Measurements from ENCODE around the gene SAMD4B. TPM values are rescaled to one million over a fixed set of nuclear protein-coding genes. Genes with fewer than 3 reads are reported as not detected.

SAMD4B gene
- total and polyA plus RNA-seq, 2 experiments from 2014 or later = 104 to 172 TPM

DNA sequence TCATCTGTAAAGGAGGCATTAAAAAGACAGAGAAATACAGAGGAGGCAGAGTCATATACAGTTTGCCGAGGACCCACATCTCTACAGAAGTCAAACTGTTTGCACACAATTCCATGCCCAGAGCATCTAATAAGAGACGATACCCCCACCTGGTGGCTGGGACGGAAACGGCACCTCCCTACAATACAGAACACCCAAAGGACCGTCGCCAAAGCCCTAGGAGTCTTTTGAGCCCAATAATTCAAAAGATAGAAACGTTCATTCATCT lies 69.5 kb downstream of the SAMD4B start:
- Histone ChIP-seq H3K4me3 (peak overlapping the region; percentile 99), H3K36me3 (ENCODE audit: insufficient read depth) (no peaks in the 10 kb centered on the region), H3K79me2 (replicated peaks; ENCODE audit: insufficient read depth) (peaks cover 38% of the 10 kb centered on the region), H3K4me2 (peak overlapping the region; percentile 91), H4K20me1 (replicated peaks; ENCODE audit: insufficient read depth) (peaks cover 18% of the 10 kb centered on the region; the same call in 1 of the 2 replicates), H3K9me2 (ENCODE audit: insufficient read depth) (no peaks in the 10 kb centered on the region), H2AFZ (no peak overlapping the region), H3F3A (replicated peaks; ENCODE audit: low read depth) (peaks cover 36% of the 10 kb centered on the region), H3K4me1 (ENCODE audit: insufficient read depth) (peaks cover 41% of the 10 kb centered on the region), H3K27ac (ENCODE audit: low read depth) (peak overlapping the region; percentile 75; the same call in 1 of the 2 replicates), H3K27me3 (ENCODE audit: insufficient read depth) (no peaks in the 10 kb centered on the region)
- DNase-seq (ENCODE audit: low spot score) (peak; percentile 97), ATAC-seq (peak; percentile 14)
- peaks cover 32% of the 10 kb centered on the region for H3K36me3 Mint-ChIP-seq (ENCODE audit: low read depth)
- peak overlapping the region; percentile 96 for H3K27ac Mint-ChIP-seq
- peaks cover 4% of the 10 kb centered on the region; the same call in 2 of the 3 replicates for H3K9me3 Mint-ChIP-seq
- H3K4me1 Mint-ChIP-seq = peaks cover 48% of the 10 kb centered on the region
- H3K4me3 Mint-ChIP-seq = peak overlapping the region; percentile 94
- peaks cover 44% of the 10 kb centered on the region for H3K27me3 Mint-ChIP-seq (ENCODE audit: insufficient read depth, low read depth, poor library complexity)
- TF ChIP-seq, protein P1, sequence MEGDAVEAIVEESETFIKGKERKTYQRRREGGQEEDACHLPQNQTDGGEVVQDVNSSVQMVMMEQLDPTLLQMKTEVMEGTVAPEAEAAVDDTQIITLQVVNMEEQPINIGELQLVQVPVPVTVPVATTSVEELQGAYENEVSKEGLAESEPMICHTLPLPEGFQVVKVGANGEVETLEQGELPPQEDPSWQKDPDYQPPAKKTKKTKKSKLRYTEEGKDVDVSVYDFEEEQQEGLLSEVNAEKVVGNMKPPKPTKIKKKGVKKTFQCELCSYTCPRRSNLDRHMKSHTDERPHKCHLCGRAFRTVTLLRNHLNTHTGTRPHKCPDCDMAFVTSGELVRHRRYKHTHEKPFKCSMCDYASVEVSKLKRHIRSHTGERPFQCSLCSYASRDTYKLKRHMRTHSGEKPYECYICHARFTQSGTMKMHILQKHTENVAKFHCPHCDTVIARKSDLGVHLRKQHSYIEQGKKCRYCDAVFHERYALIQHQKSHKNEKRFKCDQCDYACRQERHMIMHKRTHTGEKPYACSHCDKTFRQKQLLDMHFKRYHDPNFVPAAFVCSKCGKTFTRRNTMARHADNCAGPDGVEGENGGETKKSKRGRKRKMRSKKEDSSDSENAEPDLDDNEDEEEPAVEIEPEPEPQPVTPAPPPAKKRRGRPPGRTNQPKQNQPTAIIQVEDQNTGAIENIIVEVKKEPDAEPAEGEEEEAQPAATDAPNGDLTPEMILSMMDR (conservative IDR thresholded peaks at IDR 0.05; ENCODE audit: low read depth in 2 of 2) = peak; percentile 91 to 100
- TF ChIP-seq, protein P2, sequence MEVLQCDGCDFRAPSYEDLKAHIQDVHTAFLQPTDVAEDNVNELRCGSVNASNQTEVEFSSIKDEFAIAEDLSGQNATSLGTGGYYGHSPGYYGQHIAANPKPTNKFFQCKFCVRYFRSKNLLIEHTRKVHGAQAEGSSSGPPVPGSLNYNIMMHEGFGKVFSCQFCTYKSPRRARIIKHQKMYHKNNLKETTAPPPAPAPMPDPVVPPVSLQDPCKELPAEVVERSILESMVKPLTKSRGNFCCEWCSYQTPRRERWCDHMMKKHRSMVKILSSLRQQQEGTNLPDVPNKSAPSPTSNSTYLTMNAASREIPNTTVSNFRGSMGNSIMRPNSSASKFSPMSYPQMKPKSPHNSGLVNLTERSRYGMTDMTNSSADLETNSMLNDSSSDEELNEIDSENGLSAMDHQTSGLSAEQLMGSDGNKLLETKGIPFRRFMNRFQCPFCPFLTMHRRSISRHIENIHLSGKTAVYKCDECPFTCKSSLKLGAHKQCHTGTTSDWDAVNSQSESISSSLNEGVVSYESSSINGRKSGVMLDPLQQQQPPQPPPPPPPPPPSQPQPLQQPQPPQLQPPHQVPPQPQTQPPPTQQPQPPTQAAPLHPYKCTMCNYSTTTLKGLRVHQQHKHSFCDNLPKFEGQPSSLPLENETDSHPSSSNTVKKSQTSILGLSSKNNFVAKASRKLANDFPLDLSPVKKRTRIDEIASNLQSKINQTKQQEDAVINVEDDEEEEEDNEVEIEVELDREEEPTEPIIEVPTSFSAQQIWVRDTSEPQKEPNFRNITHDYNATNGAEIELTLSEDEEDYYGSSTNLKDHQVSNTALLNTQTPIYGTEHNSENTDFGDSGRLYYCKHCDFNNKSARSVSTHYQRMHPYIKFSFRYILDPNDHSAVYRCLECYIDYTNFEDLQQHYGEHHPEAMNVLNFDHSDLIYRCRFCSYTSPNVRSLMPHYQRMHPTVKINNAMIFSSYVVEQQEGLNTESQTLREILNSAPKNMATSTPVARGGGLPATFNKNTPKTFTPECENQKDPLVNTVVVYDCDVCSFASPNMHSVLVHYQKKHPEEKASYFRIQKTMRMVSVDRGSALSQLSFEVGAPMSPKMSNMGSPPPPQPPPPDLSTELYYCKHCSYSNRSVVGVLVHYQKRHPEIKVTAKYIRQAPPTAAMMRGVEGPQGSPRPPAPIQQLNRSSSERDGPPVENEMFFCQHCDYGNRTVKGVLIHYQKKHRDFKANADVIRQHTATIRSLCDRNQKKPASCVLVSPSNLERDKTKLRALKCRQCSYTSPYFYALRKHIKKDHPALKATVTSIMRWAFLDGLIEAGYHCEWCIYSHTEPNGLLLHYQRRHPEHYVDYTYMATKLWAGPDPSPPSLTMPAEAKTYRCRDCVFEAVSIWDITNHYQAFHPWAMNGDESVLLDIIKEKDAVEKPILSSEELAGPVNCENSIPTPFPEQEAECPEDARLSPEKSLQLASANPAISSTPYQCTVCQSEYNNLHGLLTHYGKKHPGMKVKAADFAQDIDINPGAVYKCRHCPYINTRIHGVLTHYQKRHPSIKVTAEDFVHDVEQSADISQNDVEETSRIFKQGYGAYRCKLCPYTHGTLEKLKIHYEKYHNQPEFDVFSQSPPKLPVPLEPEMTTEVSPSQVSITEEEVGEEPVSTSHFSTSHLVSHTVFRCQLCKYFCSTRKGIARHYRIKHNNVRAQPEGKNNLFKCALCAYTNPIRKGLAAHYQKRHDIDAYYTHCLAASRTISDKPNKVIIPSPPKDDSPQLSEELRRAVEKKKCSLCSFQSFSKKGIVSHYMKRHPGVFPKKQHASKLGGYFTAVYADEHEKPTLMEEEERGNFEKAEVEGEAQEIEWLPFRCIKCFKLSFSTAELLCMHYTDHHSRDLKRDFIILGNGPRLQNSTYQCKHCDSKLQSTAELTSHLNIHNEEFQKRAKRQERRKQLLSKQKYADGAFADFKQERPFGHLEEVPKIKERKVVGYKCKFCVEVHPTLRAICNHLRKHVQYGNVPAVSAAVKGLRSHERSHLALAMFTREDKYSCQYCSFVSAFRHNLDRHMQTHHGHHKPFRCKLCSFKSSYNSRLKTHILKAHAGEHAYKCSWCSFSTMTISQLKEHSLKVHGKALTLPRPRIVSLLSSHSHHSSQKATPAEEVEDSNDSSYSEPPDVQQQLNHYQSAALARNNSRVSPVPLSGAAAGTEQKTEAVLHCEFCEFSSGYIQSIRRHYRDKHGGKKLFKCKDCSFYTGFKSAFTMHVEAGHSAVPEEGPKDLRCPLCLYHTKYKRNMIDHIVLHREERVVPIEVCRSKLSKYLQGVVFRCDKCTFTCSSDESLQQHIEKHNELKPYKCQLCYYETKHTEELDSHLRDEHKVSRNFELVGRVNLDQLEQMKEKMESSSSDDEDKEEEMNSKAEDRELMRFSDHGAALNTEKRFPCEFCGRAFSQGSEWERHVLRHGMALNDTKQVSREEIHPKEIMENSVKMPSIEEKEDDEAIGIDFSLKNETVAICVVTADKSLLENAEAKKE (CRISPR knock-in tag; IDR thresholded peaks at IDR 0.05) = no peak
- TF ChIP-seq, protein P3, sequence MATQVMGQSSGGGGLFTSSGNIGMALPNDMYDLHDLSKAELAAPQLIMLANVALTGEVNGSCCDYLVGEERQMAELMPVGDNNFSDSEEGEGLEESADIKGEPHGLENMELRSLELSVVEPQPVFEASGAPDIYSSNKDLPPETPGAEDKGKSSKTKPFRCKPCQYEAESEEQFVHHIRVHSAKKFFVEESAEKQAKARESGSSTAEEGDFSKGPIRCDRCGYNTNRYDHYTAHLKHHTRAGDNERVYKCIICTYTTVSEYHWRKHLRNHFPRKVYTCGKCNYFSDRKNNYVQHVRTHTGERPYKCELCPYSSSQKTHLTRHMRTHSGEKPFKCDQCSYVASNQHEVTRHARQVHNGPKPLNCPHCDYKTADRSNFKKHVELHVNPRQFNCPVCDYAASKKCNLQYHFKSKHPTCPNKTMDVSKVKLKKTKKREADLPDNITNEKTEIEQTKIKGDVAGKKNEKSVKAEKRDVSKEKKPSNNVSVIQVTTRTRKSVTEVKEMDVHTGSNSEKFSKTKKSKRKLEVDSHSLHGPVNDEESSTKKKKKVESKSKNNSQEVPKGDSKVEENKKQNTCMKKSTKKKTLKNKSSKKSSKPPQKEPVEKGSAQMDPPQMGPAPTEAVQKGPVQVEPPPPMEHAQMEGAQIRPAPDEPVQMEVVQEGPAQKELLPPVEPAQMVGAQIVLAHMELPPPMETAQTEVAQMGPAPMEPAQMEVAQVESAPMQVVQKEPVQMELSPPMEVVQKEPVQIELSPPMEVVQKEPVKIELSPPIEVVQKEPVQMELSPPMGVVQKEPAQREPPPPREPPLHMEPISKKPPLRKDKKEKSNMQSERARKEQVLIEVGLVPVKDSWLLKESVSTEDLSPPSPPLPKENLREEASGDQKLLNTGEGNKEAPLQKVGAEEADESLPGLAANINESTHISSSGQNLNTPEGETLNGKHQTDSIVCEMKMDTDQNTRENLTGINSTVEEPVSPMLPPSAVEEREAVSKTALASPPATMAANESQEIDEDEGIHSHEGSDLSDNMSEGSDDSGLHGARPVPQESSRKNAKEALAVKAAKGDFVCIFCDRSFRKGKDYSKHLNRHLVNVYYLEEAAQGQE (IDR thresholded peaks at IDR 0.05; ENCODE audit: unreplicated experiment) = no peak
- no peak for TF ChIP-seq STAT1 (IDR thresholded peaks at IDR 0.05; ENCODE audit: unreplicated experiment)

Data from GM23338 (cell line).